HCT116 (cell line): ENCODE measurements around the gene TMEM80.

Experiments
- POLR2AphosphoS5 ChIP-seq: IDR thresholded peaks from 2 replicates; pipeline ENCODE4 v1.6.1; 2011; ENCODE audit warnings: mild to moderate bottlenecking, low read depth, low read length, moderate library complexity
- TF ChIP-seq, protein P1 (sequence below), 3 experiments: fragments of 200-600 bp in 1 of 3; sonication (generic) in 1 of 3; IDR thresholded peaks in 2 of 3; conservative IDR thresholded peaks in 1 of 3; 2 replicates each; pipeline ENCODE4 v1.5.1; 2012 to 2017; ENCODE audit warnings: low read depth in 2 of 3, low read length in 2 of 3, antibody characterized with exemption in 1 of 3, borderline replicate concordance in 1 of 3, control low read depth in 1 of 3, mild to moderate bottlenecking in 1 of 3, mixed read lengths in 1 of 3, mixed run types in 1 of 3, moderate library complexity in 1 of 3; ENCODE audit not compliant: insufficient read depth in 1 of 3

DNA sequence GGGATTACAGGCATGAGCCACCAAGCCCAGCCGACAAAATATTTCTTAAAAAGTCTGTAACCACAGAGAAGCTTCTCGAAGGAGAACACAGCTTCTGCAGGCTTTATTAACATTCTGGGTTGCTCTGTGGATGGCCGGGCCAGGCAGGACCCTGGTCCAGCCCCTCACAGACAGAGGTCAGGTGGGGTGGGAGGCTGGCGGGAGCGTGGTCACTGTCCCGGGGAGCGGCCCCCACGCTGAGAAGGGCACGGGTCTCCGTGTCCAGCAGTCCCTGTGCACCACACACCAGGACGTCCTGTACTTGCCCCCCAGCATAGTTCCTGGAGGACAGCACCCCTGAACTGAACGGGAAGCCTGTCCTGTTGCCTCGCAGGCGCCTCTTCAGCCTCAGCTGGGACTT lies 39.2 kb upstream of the TMEM80 start:
- TF ChIP-seq, protein P1, sequence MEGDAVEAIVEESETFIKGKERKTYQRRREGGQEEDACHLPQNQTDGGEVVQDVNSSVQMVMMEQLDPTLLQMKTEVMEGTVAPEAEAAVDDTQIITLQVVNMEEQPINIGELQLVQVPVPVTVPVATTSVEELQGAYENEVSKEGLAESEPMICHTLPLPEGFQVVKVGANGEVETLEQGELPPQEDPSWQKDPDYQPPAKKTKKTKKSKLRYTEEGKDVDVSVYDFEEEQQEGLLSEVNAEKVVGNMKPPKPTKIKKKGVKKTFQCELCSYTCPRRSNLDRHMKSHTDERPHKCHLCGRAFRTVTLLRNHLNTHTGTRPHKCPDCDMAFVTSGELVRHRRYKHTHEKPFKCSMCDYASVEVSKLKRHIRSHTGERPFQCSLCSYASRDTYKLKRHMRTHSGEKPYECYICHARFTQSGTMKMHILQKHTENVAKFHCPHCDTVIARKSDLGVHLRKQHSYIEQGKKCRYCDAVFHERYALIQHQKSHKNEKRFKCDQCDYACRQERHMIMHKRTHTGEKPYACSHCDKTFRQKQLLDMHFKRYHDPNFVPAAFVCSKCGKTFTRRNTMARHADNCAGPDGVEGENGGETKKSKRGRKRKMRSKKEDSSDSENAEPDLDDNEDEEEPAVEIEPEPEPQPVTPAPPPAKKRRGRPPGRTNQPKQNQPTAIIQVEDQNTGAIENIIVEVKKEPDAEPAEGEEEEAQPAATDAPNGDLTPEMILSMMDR (IDR thresholded peaks at IDR 0.05 in 2 of 3, conservative IDR thresholded peaks at IDR 0.05 in 1 of 3; ENCODE audit: borderline replicate concordance in 1 of 3, insufficient read depth in 1 of 3, low read depth in 2 of 3, low read length in 2 of 3): no peak
- TF ChIP-seq POLR2AphosphoS5: no peak
